ENCODE results near the gene DOLPP1.
"Not testable (repeated sequence)": the region's sequence is repeated elsewhere in the genome, so short reads cannot be mapped to it uniquely, and the experiment has no call there.

Gene DOLPP1

DNA sequence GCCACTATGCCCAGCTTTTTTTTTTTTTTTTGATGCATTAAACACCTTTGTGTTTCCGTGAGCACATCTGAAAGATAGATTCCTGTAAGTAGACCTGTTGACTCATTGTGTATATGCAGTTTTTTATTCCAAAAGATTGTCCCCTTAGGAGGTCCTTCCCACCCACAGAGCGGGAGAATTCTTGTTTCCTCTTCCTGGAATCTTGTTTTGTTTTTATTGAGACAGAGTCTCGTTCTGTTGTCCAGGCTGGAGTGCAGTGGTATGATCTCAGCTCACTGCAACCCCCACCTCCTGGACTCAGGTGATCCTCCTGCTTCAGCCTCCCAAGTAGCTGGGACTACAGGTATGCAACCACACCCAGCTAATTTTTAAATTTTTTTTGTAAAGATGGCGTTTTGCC, 37.9 kb downstream of the DOLPP1 start:
- H3K27me3 ChIP-seq (ENCODE audit: control insufficient read depth in 1 of 2, insufficient read depth in 2 of 2, low read length in 2 of 2), result no peaks in the 10 kb centered on the region
- H3K9me3 ChIP-seq (ENCODE audit: control insufficient read depth in 2 of 2, low read length in 2 of 2), result no peaks in the 10 kb centered on the region
- H3K9ac ChIP-seq (ENCODE audit: low read length in 2 of 2), result no peak overlapping the region
- H3K4me1 ChIP-seq (ENCODE audit: control insufficient read depth, insufficient read depth, low read length), result peaks cover 2% of the 10 kb centered on the region
- H3K36me3 ChIP-seq (ENCODE audit: control insufficient read depth in 2 of 2, insufficient read depth in 2 of 2, low read length in 2 of 2), result peaks cover 13 to 17% of the 10 kb centered on the region in 2 donors
- H3K27ac ChIP-seq (ENCODE audit: low read length), result no peak overlapping the region
- no peak overlapping the region for H3K4me3 ChIP-seq (ENCODE audit: low read length in 2 of 2)

DNA sequence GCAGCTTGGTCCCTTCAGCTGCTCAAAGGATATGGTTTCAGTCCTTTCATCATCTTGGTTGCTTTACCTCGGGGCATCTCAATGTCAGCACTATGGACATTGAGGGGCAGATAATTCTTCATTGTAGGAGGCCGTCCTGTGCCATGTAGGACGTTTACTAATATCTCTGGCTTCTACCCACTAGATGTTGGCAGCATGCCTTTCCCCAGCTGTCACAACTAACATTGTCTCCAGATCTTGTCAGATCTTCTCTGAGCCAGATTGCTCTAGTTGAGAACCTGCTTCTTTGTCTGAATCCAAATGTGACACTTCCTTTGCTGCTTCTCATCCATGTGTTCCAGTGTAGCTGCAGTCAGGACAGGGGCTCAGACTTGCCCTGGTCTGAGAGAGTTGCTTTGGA, 40.6 kb downstream of the DOLPP1 start:
- Histone ChIP-seq H3K4me1 (ENCODE audit: control insufficient read depth, insufficient read depth, low read length) (no peaks in the 10 kb centered on the region), H3K27ac (ENCODE audit: low read length) (no peak overlapping the region), H3K27me3 (ENCODE audit: control insufficient read depth in 1 of 2, insufficient read depth in 2 of 2, low read length in 2 of 2) (no peaks in the 10 kb centered on the region), H3K9me3 (ENCODE audit: control insufficient read depth in 2 of 2, low read length in 2 of 2) (no peaks in the 10 kb centered on the region), H3K9ac (ENCODE audit: low read length in 2 of 2) (no peak overlapping the region), H3K36me3 (ENCODE audit: control insufficient read depth in 2 of 2, insufficient read depth in 2 of 2, low read length in 2 of 2) (peaks cover 13 to 17% of the 10 kb centered on the region in 2 donors), H3K4me3 (ENCODE audit: low read length in 2 of 2) (no peak overlapping the region)

DNA sequence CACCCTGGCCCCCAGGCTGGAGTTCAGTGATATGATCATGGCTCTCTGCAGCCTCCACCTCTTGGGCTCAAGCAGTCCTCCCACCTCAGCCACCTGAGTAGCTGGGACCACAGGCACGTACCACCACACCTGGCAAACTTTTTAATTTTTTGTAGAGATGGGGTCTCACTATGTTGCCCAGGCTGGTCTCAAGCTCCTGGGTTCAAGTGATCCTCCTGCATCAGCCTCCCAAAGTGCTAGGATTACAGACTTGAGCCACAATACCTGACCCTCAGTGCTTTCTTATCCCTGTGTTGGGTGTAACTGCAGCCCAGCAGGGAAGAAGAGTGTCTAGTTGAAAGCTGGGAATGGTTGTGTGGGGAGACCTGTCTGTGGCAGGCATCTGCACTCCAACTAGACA, 41.2 kb downstream of the DOLPP1 start:
- no peaks in the 10 kb centered on the region for H3K4me1 ChIP-seq (ENCODE audit: control insufficient read depth, insufficient read depth, low read length)
- H3K9ac ChIP-seq (ENCODE audit: low read length in 2 of 2), result no peak overlapping the region
- H3K9me3 ChIP-seq (ENCODE audit: control insufficient read depth in 2 of 2, low read length in 2 of 2), result no peaks in the 10 kb centered on the region
- no peak overlapping the region for H3K4me3 ChIP-seq (ENCODE audit: low read length in 2 of 2)
- no peak overlapping the region for H3K27ac ChIP-seq (ENCODE audit: low read length)
- no peaks in the 10 kb centered on the region for H3K27me3 ChIP-seq (ENCODE audit: control insufficient read depth in 1 of 2, insufficient read depth in 2 of 2, low read length in 2 of 2)
- H3K36me3 ChIP-seq (ENCODE audit: control insufficient read depth in 2 of 2, insufficient read depth in 2 of 2, low read length in 2 of 2), result peaks cover 13 to 18% of the 10 kb centered on the region in 2 donors

- not testable (repeated sequence) for H3K4me1 ChIP-seq (ENCODE audit: control insufficient read depth, insufficient read depth, low read length); H3K9ac ChIP-seq (ENCODE audit: low read length in 2 of 2); H3K4me3 ChIP-seq (ENCODE audit: low read length in 2 of 2); H3K27me3 ChIP-seq (ENCODE audit: control insufficient read depth in 1 of 2, insufficient read depth in 2 of 2, low read length in 2 of 2); H3K27ac ChIP-seq (ENCODE audit: low read length); H3K9me3 ChIP-seq (ENCODE audit: control insufficient read depth in 2 of 2, low read length in 2 of 2)
- peaks cover 17 to 20% of the 10 kb centered on the region in 2 donors for H3K36me3 ChIP-seq (ENCODE audit: control insufficient read depth in 2 of 2, insufficient read depth in 2 of 2, low read length in 2 of 2)
These were observed 42.1 kb downstream of the DOLPP1 start for GRCh38 chr9:129122976-129123375.

GRCh38 chr9:129124506-129125069, 43.7 kb downstream of the DOLPP1 start:
- Histone ChIP-seq H3K4me1 (ENCODE audit: control insufficient read depth, insufficient read depth, low read length) (no peaks in the 10 kb centered on the region), H3K36me3 (ENCODE audit: control insufficient read depth in 2 of 2, insufficient read depth in 2 of 2, low read length in 2 of 2) (peaks cover 17 to 22% of the 10 kb centered on the region in 2 donors), H3K9ac (ENCODE audit: low read length in 2 of 2) (peak overlapping the region in 1 of 2 donors; percentile 36), H3K4me3 (ENCODE audit: low read length in 2 of 2) (no peak overlapping the region), H3K9me3 (ENCODE audit: control insufficient read depth in 2 of 2, low read length in 2 of 2) (no peaks in the 10 kb centered on the region), H3K27ac (ENCODE audit: low read length) (no peak overlapping the region), H3K27me3 (ENCODE audit: control insufficient read depth in 1 of 2, insufficient read depth in 2 of 2, low read length in 2 of 2) (no peaks in the 10 kb centered on the region)

DNA sequence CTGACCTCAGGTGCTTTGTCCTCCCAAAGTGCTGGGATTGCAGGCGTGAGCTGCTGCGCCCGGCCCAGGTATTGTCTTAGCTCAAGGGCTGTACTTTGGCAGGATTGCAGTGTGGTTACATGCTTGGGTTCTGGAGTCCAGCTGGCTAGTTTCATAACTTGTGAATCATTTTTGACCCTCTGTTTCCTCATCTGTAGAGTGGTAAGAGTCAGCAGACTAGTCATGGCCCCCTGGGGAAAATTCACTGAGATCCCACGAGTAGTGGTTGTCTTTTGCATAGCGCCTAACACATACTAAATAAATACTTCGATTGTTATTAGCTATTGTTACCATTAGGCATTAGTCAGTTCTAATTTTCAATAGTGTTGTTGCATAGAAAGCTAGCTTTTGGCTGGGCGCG, 44.6 kb downstream of the DOLPP1 start:
- H3K9ac ChIP-seq (ENCODE audit: low read length in 2 of 2), result no peak overlapping the region

DNA sequence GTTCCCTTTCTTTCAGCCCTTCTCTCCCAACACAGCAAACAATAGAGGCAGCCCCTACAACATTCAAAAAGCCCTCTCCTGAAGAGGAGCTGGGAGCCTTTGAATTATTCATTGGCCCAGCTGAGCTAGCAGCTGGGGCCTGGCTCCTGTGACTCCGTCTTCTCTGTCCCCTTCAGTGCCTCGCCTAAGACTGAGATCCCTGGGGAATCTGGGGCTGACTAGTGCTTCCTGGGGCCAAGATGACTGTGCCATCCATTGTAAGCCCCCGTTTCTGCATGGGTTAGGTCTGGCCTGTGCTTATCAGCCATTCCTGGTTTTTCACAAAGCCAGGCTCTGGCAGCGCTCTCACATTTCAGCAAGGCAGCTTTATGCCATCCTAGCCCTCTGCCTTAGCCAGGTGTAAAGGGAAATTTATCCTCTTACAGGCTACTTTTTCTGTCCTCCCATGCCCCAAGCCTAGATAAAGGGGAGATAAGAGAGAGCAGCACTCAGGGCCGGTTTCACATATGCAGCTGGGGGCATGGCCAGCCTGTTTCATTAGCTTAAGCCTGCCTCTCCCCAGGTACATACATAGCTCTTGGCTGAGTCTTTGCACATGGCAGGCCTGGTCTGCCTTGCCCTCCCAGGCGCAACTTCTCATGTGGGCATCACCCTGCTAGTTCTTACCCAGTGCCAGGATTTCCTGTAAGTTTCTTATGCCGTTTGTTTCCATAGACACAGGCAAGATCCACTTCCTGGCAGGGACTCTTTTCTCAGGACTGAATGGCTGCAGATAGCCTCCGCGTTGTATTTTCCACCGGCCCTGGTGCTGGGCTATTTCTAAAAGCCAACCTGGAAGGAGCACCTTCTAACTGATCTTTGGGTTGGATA, 46.1 kb downstream of the DOLPP1 start:
- Histone ChIP-seq H3K27ac (ENCODE audit: low read length) (no peak overlapping the region), H3K27me3 (ENCODE audit: control insufficient read depth in 1 of 2, insufficient read depth in 2 of 2, low read length in 2 of 2) (no peaks in the 10 kb centered on the region), H3K4me3 (ENCODE audit: low read length in 2 of 2) (no peak overlapping the region), H3K9me3 (ENCODE audit: control insufficient read depth in 2 of 2, low read length in 2 of 2) (no peaks in the 10 kb centered on the region), H3K9ac (ENCODE audit: low read length in 2 of 2) (no peak overlapping the region), H3K36me3 (ENCODE audit: control insufficient read depth in 2 of 2, insufficient read depth in 2 of 2, low read length in 2 of 2) (peaks cover 4 to 13% of the 10 kb centered on the region in 2 donors), H3K4me1 (ENCODE audit: control insufficient read depth, insufficient read depth, low read length) (peaks cover 7% of the 10 kb centered on the region)

More for the DNA sequence above, 44.6 kb downstream of the DOLPP1 start:
- no peaks in the 10 kb centered on the region for H3K9me3 ChIP-seq (ENCODE audit: control insufficient read depth in 2 of 2, low read length in 2 of 2)
- peaks cover 16 to 22% of the 10 kb centered on the region in 2 donors for H3K36me3 ChIP-seq (ENCODE audit: control insufficient read depth in 2 of 2, insufficient read depth in 2 of 2, low read length in 2 of 2)
- no peaks in the 10 kb centered on the region for H3K27me3 ChIP-seq (ENCODE audit: control insufficient read depth in 1 of 2, insufficient read depth in 2 of 2, low read length in 2 of 2)
- no peak overlapping the region for H3K27ac ChIP-seq (ENCODE audit: low read length)
- H3K4me1 ChIP-seq (ENCODE audit: control insufficient read depth, insufficient read depth, low read length), result no peaks in the 10 kb centered on the region
- H3K4me3 ChIP-seq (ENCODE audit: low read length in 2 of 2), result no peak overlapping the region

DNA sequence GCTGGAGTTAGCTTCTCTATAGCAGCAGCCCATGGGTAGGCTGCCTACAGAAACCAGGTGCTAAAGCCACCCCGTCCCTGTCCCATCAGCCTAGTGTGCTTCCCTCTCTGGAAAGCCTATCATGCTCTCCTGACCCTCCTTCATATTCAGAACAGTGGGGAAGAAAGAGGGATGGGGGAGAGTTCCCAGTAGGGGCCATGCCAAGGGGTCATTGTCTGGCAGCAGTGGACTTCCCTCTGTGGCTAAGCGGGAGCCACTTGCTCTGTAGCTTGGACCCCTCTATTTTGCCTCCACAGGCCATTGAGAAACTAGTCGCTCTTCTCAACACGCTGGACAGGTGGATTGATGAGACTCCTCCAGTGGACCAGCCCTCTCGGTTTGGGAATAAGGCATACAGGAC, 47.8 kb downstream of the DOLPP1 start:
- Histone ChIP-seq H3K9me3 (ENCODE audit: control insufficient read depth in 2 of 2, low read length in 2 of 2) (no peaks in the 10 kb centered on the region), H3K4me1 (ENCODE audit: control insufficient read depth, insufficient read depth, low read length) (peaks cover 7% of the 10 kb centered on the region), H3K4me3 (ENCODE audit: low read length in 2 of 2) (no peak overlapping the region), H3K9ac (ENCODE audit: low read length in 2 of 2) (no peak overlapping the region), H3K27me3 (ENCODE audit: control insufficient read depth in 1 of 2, insufficient read depth in 2 of 2, low read length in 2 of 2) (no peaks in the 10 kb centered on the region), H3K36me3 (ENCODE audit: control insufficient read depth in 2 of 2, insufficient read depth in 2 of 2, low read length in 2 of 2) (peaks cover 7 to 15% of the 10 kb centered on the region in 2 donors), H3K27ac (ENCODE audit: low read length) (no peak overlapping the region)

GRCh38 chr9:129130271-129130670, 49.4 kb downstream of the DOLPP1 start:
- H3K36me3 ChIP-seq (ENCODE audit: control insufficient read depth in 2 of 2, insufficient read depth in 2 of 2, low read length in 2 of 2), result peaks cover 14 to 22% of the 10 kb centered on the region in 2 donors
- not testable (repeated sequence) for H3K4me3 ChIP-seq (ENCODE audit: low read length in 2 of 2); H3K4me1 ChIP-seq (ENCODE audit: control insufficient read depth, insufficient read depth, low read length)

DNA sequence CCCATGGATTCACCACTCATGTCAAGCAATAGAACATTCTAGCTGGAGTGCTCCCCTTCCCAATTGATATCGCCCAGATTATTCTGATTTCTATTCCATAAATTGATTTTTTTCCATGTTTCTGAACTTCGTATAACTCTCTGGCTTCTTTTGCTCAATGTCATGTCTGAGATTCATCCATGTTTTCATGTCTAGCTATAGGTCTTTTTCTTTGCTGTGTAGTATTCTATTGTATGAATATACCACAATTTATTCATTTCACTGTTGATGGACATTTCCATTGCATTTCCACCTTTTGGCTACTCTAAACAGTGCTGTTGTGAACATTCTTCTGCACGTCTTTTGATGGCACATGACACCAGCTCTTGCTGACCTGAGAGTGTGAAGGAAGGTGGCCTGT, 49.9 kb downstream of the DOLPP1 start:
- H3K9ac ChIP-seq (ENCODE audit: low read length in 2 of 2), result no peak overlapping the region
- peaks cover 18 to 22% of the 10 kb centered on the region in 2 donors for H3K36me3 ChIP-seq (ENCODE audit: control insufficient read depth in 2 of 2, insufficient read depth in 2 of 2, low read length in 2 of 2)
- no peaks in the 10 kb centered on the region for H3K9me3 ChIP-seq (ENCODE audit: control insufficient read depth in 2 of 2, low read length in 2 of 2)
- H3K27me3 ChIP-seq (ENCODE audit: control insufficient read depth in 1 of 2, insufficient read depth in 2 of 2, low read length in 2 of 2), result no peaks in the 10 kb centered on the region
- no peak overlapping the region for H3K4me3 ChIP-seq (ENCODE audit: low read length in 2 of 2)
- H3K4me1 ChIP-seq (ENCODE audit: control insufficient read depth, insufficient read depth, low read length), result peaks cover 7% of the 10 kb centered on the region
- no peak overlapping the region for H3K27ac ChIP-seq (ENCODE audit: low read length)

More at GRCh38 chr9:129130271-129130670, 49.4 kb downstream of the DOLPP1 start:
- H3K27me3 ChIP-seq (ENCODE audit: control insufficient read depth in 1 of 2, insufficient read depth in 2 of 2, low read length in 2 of 2); H3K9ac ChIP-seq (ENCODE audit: low read length in 2 of 2); H3K27ac ChIP-seq (ENCODE audit: low read length); H3K9me3 ChIP-seq (ENCODE audit: control insufficient read depth in 2 of 2, low read length in 2 of 2): not testable (repeated sequence)

Measured in stomach smooth muscle (tissue), 2 donors.